OCI-LY7 (cell line): ENCODE measurements around the gene TBC1D13. TPM values are rescaled to one million over a fixed set of nuclear protein-coding genes. Genes with fewer than 3 reads are reported as not detected.

ENCODE experiments used
- BruUV-seq: library from RNA; stranded (reverse); fragments of 400-500 nt; replicated peaks from 2 replicates; lab custom pipeline; 2021; lab: Mats Ljungman, UMichigan
- CTCF ChIA-PET: fragments of 300-600 bp; sonication (Branson Sonifier 250); formaldehyde crosslinking; loops from one replicate; lab custom pipeline; 2022; ENCODE audit warnings: antibody characterized with exemption; ENCODE audit not compliant: unreplicated experiment; lab: Charles Lee
- POLR2A ChIA-PET: fragments of 300-600 bp; sonication (Branson Sonifier 250); formaldehyde crosslinking; loops from one replicate; lab custom pipeline; 2022; ENCODE audit warnings: antibody characterized with exemption; lab: Charles Lee
- DNase-seq: peaks from one replicate; pipeline ENCODE4 v3.0.0-alpha.2; 2015; ENCODE audit warnings: low spot score
- H2AFZ ChIP-seq: fragments of 200-600 bp; sonication (generic), shearing (Covaris generic); 2 replicates; pipeline ENCODE4 v1.6.1; 2014; ENCODE audit warnings: mild to moderate bottlenecking, antibody characterized with exemption, low read length, moderate library complexity
- H3K27ac ChIP-seq: fragments of 200-600 bp; sonication (generic); 2 replicates; pipeline ENCODE4 v1.5.1; 2014; ENCODE audit warnings: mixed run types, low read depth, mild to moderate bottlenecking, moderate library complexity, low read length, inconsistent platforms; ENCODE audit not compliant: poor library complexity, severe bottlenecking
- H3K36me3 ChIP-seq: fragments of 200-600 bp; sonication (generic); 2 replicates; pipeline ENCODE4 v1.6.1; 2014; ENCODE audit warnings: mild to moderate bottlenecking, antibody characterized with exemption, low read length, moderate library complexity, mixed read lengths; ENCODE audit not compliant: insufficient read depth
- H3K4me1 ChIP-seq: fragments of 200-600 bp; sonication (generic); 2 replicates; pipeline ENCODE4 v1.5.1; 2014; ENCODE audit warnings: mild to moderate bottlenecking, low read length; ENCODE audit not compliant: insufficient read depth, poor library complexity, severe bottlenecking
- H3K4me2 ChIP-seq: fragments of 200-600 bp; sonication (generic); 2 replicates; pipeline ENCODE4 v1.6.1; 2014; ENCODE audit warnings: mild to moderate bottlenecking, low read length
- H3K4me3 ChIP-seq: fragments of 200-600 bp; sonication (generic); 2 replicates; pipeline ENCODE4 v1.5.1; 2014; ENCODE audit warnings: mild to moderate bottlenecking, low read depth, low read length; ENCODE audit not compliant: poor library complexity, severe bottlenecking
- H3K79me2 ChIP-seq: fragments of 200-600 bp; sonication (generic); 2 replicates; pipeline ENCODE4 v1.6.1; 2016; ENCODE audit warnings: low read depth, mild to moderate bottlenecking, low read length, moderate library complexity, mixed read lengths; ENCODE audit not compliant: insufficient read depth
- H3K9me2 ChIP-seq: fragments of 200-600 bp; sonication (generic); 2 replicates; pipeline ENCODE4 v1.6.1; 2016; ENCODE audit warnings: mild to moderate bottlenecking, low read length, mixed read lengths; ENCODE audit not compliant: insufficient read depth
- H3K9me3 ChIP-seq: fragments of 200-600 bp; sonication (generic); 2 replicates; pipeline ENCODE4 v1.6.1; 2014; ENCODE audit warnings: mild to moderate bottlenecking, mixed run types, low read length, mixed read lengths
- H4K20me1 ChIP-seq: fragments of 200-600 bp; sonication (generic); 2 replicates; pipeline ENCODE4 v1.6.1; 2014; ENCODE audit warnings: mild to moderate bottlenecking, antibody characterized with exemption, low read length, moderate library complexity, mixed read lengths; ENCODE audit not compliant: insufficient read depth
- CTCF ChIP-seq: fragments of 200-600 bp; sonication (generic); conservative IDR thresholded peaks from 2 replicates; pipeline ENCODE4 v1.5.1; 2014; ENCODE audit warnings: mild to moderate bottlenecking, antibody characterized with exemption, low read length, moderate library complexity, mixed read lengths
- EZH2phosphoT487 ChIP-seq: fragments of 200-600 bp; sonication (generic); IDR thresholded peaks from 2 replicates; pipeline ENCODE4 v1.6.1; 2018; ENCODE audit warnings: low read depth, borderline replicate concordance, mild to moderate bottlenecking, mixed run types, antibody characterized with exemption, low read length, moderate library complexity, mixed read lengths
- intact Hi-C: fragments of 100-400 bp; cut with micrococcal nuclease; formaldehyde crosslinking; loops from one replicate; pipeline ENCODE4 v1.10.0; 2022; ENCODE audit not compliant: unreplicated experiment
- total RNA-seq, 2 experiments: library from RNA; depleted of rRNA in 1 of 2; stranded (reverse); fragments of >200 nt in 1 of 2; shearing (Covaris generic) in 1 of 2; gene quantifications; 2 replicates each; pipeline ENCODE4 v1.2.3, GENCODE V29; 2014 to 2022

The TBC1D13 gene
- total RNA-seq, 2 experiments from 2014 or later: 18.7 to 24.7 TPM

GRCh38 chr9:128823362-128823902 lies 36.4 kb downstream of the TBC1D13 start:
- BruUV-seq: no TSS peak
- Histone ChIP-seq H3K36me3 (peaks cover 80% of the 10 kb centered on the region), H3K4me3 (no peak overlapping the region), H3K27ac (no peak overlapping the region), H3K79me2 (peaks cover 12% of the 10 kb centered on the region; the same call in 1 of the 2 replicates), H2AFZ (no peak overlapping the region), H4K20me1 (0 out of 2 replicates have a peak, but pooled peaks cover 4% of the 10 kb centered on the region), H3K9me2 (no peaks in the 10 kb centered on the region), H3K4me2 (no peak overlapping the region), H3K9me3 (no peaks in the 10 kb centered on the region), H3K4me1 (peaks cover 20% of the 10 kb centered on the region)
- no peak for TF ChIP-seq EZH2phosphoT487
- no peak for TF ChIP-seq CTCF
- POLR2A ChIA-PET: no interaction called here
- CTCF ChIA-PET: no interaction called here
- intact Hi-C loops: no loop called here
- no peak for DNase-seq

GRCh38 chr9:128823903-128824406 lies 36.9 kb downstream of the TBC1D13 start:
- ChIA-PET POLR2A (no interaction called here), CTCF (no interaction called here)
- no peak overlapping the region for H3K4me3 ChIP-seq
- H4K20me1 ChIP-seq: 0 out of 2 replicates have a peak, but pooled peaks cover 4% of the 10 kb centered on the region
- peaks cover 17% of the 10 kb centered on the region; the same call in 1 of the 2 replicates for H3K79me2 ChIP-seq
- H2AFZ ChIP-seq: no peak overlapping the region
- peaks cover 80% of the 10 kb centered on the region for H3K36me3 ChIP-seq
- H3K4me1 ChIP-seq: peaks cover 24% of the 10 kb centered on the region
- no peaks in the 10 kb centered on the region for H3K9me3 ChIP-seq
- intact Hi-C loops: no loop called here
- H3K4me2 ChIP-seq: no peak overlapping the region
- no peak for TF ChIP-seq CTCF
- TF ChIP-seq EZH2phosphoT487: no peak
- no peak overlapping the region for H3K27ac ChIP-seq
- H3K9me2 ChIP-seq: no peaks in the 10 kb centered on the region
- no peak for DNase-seq
- BruUV-seq: no TSS peak

GRCh38 chr9:128824911-128825310 lies 37.9 kb downstream of the TBC1D13 start:
- Histone ChIP-seq H3K4me2 (no peak overlapping the region), H3K4me1 (peaks cover 17% of the 10 kb centered on the region), H4K20me1 (no peaks in the 10 kb centered on the region), H3K9me3 (no peaks in the 10 kb centered on the region), H2AFZ (no peak overlapping the region), H3K9me2 (no peaks in the 10 kb centered on the region), H3K36me3 (peaks cover 77% of the 10 kb centered on the region), H3K79me2 (peaks cover 15% of the 10 kb centered on the region; the same call in 1 of the 2 replicates), H3K27ac (no peak overlapping the region), H3K4me3 (no peak overlapping the region)
- intact Hi-C loops: no loop called here
- ChIA-PET POLR2A (no interaction called here), CTCF (no interaction called here)
- TF ChIP-seq EZH2phosphoT487 (no peak), CTCF (no peak)
- no TSS peak for BruUV-seq
- no peak for DNase-seq
